Heart right ventricle (tissue), 16 donors: ENCODE data around the gene CACNA2D2. TPM values are rescaled to one million over a fixed set of nuclear protein-coding genes. Genes with fewer than 3 reads are reported as not detected.

ENCODE experiments used
- ATAC-seq, 8 donors: fragments of 200-7000 bp; cut with Tn5 transposase; one replicate each; pipeline ENCODE4 v1.9.1; 2020; ENCODE audit warnings: mild to moderate bottlenecking in 8 of 8, moderate library complexity in 8 of 8, moderate number of reproducible peaks in 1 of 8
- DNase-seq, 2 donors: peaks; one replicate each; pipeline ENCODE4 v3.0.0-alpha.2; 2020
- H3K27ac ChIP-seq, 10 donors: fragments of 200-600 bp; sonication (generic) in 2 of 10; one replicate each; pipeline versions ENCODE4 v1.5.0 to v1.8.0; 2020 to 2022; ENCODE audit warnings: mild to moderate bottlenecking in 3 of 10
- H3K27me3 ChIP-seq, 7 donors: fragments of 200-600 bp; one replicate each; pipeline ENCODE4 v1.8.0; 2021 to 2022; ENCODE audit warnings: mild to moderate bottlenecking in 2 of 7
- H3K36me3 ChIP-seq, 9 donors: fragments of 200-600 bp; sonication (generic) in 1 of 9; one replicate each; pipeline versions ENCODE4 v1.5.0 to v1.8.0; 2020 to 2022; ENCODE audit warnings: mild to moderate bottlenecking in 2 of 9
- H3K4me1 ChIP-seq, 9 donors: fragments of 200-600 bp; sonication (generic) in 1 of 9; one replicate each; pipeline versions ENCODE4 v1.5.0 to v1.8.0; 2020 to 2022; ENCODE audit warnings: mild to moderate bottlenecking in 4 of 9
- H3K4me3 ChIP-seq, 10 donors: fragments of 200-600 bp; sonication (generic) in 2 of 10; one replicate each; pipeline versions ENCODE4 v1.5.0 to v1.8.0; 2020 to 2022; ENCODE audit warnings: mild to moderate bottlenecking in 7 of 10, moderate library complexity in 2 of 10
- H3K9me3 ChIP-seq, 11 donors: fragments of 200-600 bp in 10 of 11; sonication (generic) in 2 of 11; one replicate each; pipeline versions ENCODE4 v1.5.0 to v1.8.0; 2013 to 2022; ENCODE audit warnings: mild to moderate bottlenecking in 2 of 11, control low read depth in 1 of 11, moderate library complexity in 1 of 11
- WGBS, 2 donors: extraction: QIAGEN DNeasy Blood & Tissue Kit; methylation state at CpG; one replicate each; pipeline ENCODE4 v1.1.7; 2013; ENCODE audit warnings: inconsistent platforms in 1 of 2; 5-methylcytosine and 5-hydroxymethylcytosine counted together
- intact Hi-C, 10 donors: fragments of 100-400 bp; cut with DNase I; formaldehyde crosslinking; loops; one replicate each; pipeline versions ENCODE4 v1.11.1 to v1.14.2; 2022
- polyA plus RNA-seq, 2 donors: library from polyadenylated mRNA; stranded (reverse); fragments of 200-250 nt; gene quantifications; one replicate each; pipeline ENCODE4 v1.2.3, GENCODE V29; 2013
- total RNA-seq, 10 donors: library from RNA; stranded (reverse); fragmentation: NEBNext Ultra II Directional in 3 of 10; extraction: Animal tissue kit (Norgen Biotek cat#: 25700) in 3 of 10; gene quantifications; one replicate each; pipeline versions ENCODE4 v1.2.1 to v1.2.4, GENCODE V29; 2021 to 2023
- TF ChIP-seq, protein P1 (sequence below), 9 donors: fragments of 200-600 bp; sonication (generic) in 2 of 9; IDR thresholded peaks; one replicate each; pipeline versions ENCODE4 v1.5.0 to v1.8.0; 2021 to 2022; ENCODE audit warnings: antibody characterized with exemption in 9 of 9, mild to moderate bottlenecking in 5 of 9, moderate library complexity in 1 of 9
- donor health status: Arrhythmogenic right ventricular cardiomyopathy.
- donor health status: ischemic (EF 13 %, LVEDD 7.1; RV severe dilation, severe dysfunction).
- donor health status: healthy with polysubstance abuse.
- donor health status: DM: no; HTN: yes; CAD: no.
- donor health status: DM: no; HTN: no; CAD: no.
- donor health status: ischemic (EF 25% LVEDD 6.9; RV normal size, moderate dysfunction).
- donor health status: ischemic (EF 25% LVEDD 5.7; RV mildly dilated, moderate dysfunction).
- donor health status: healthy.
- donor health status: DM: yes; HTN: yes; CAD: no.
- donor health status: Ischemic cardiomyopathy.
- donor health status: ischemic (EF 35%, LVEDD 5.7; RV mildly dilated, moderate dysfunction).
- donor health status: nonischemic (EF 11% LVEDD 7.7; RV severe dilation, severe dysfunction).
- donor health status: DM: yes; HTN: yes; CAD: no.
- donor health status: PGD.
- donor health status: ischemic (EF 29% LVEDD 5.4; RV normal size, mild dysfunction).
- donor health status: nonischemic (EF 23%, LVEDD 6.1; RV moderate dilation, normal function).

Gene CACNA2D2
- total and polyA plus RNA-seq, 12 donors: 0.42 to 3.9 (median 2.4) TPM

DNA sequence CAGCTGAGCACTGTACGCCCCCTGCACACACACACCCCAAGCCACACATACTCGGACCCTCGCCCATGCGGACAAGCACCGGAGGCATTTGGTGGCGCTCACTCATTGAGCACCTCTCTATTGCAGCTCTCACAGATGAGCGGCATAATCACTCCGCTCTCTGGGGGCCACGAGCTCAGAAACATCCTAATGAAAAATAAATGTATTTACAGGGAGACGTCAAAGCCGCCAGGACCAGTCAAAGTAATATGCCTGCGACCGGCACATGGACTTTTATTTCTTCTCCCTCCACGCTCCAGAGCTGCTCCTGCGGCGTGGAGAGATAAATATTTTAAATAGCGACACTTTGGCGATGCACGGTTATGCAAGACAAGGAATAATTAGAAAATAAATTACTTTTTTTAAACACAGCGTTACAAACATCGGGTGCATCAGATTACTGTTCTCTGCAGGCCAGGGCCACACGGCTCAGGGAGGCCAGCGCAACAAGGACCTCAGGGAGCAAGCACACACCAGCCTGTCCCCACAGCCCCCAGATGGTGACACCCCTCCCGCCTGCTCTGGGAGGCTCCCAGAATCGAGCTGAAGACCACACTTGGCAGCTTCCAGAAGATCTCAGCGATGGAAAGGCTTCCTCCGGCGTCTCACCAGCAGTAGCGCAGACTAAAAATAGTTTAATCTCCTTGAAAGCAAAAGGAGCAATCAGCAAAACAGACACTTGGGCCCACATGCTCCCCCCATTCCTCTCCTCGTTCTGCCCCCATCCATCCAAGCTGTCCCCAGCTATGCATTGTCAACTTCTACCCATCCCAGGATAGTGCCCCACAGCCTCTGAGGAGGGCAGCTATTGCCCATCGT is 48.0 kb downstream of the CACNA2D2 start:
- Histone ChIP-seq H3K27ac (no peak overlapping the region), H3K27me3 (peaks cover 0 to 4% (median 0%) of the 10 kb centered on the region in 7 donors), H3K4me1 (no peaks in the 10 kb centered on the region), H3K4me3 (no peak overlapping the region), H3K36me3 (no peaks in the 10 kb centered on the region), H3K9me3 (no peaks in the 10 kb centered on the region)
- TF ChIP-seq, protein P1, sequence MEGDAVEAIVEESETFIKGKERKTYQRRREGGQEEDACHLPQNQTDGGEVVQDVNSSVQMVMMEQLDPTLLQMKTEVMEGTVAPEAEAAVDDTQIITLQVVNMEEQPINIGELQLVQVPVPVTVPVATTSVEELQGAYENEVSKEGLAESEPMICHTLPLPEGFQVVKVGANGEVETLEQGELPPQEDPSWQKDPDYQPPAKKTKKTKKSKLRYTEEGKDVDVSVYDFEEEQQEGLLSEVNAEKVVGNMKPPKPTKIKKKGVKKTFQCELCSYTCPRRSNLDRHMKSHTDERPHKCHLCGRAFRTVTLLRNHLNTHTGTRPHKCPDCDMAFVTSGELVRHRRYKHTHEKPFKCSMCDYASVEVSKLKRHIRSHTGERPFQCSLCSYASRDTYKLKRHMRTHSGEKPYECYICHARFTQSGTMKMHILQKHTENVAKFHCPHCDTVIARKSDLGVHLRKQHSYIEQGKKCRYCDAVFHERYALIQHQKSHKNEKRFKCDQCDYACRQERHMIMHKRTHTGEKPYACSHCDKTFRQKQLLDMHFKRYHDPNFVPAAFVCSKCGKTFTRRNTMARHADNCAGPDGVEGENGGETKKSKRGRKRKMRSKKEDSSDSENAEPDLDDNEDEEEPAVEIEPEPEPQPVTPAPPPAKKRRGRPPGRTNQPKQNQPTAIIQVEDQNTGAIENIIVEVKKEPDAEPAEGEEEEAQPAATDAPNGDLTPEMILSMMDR (IDR thresholded peaks at IDR 0.05): no peak
- no peak for ATAC-seq
- no peak for DNase-seq
- intact Hi-C loops: no loop called here
- 78 to 80% methylated on average over 31 of the region's 31 CpGs for WGBS, 2 donors

DNA sequence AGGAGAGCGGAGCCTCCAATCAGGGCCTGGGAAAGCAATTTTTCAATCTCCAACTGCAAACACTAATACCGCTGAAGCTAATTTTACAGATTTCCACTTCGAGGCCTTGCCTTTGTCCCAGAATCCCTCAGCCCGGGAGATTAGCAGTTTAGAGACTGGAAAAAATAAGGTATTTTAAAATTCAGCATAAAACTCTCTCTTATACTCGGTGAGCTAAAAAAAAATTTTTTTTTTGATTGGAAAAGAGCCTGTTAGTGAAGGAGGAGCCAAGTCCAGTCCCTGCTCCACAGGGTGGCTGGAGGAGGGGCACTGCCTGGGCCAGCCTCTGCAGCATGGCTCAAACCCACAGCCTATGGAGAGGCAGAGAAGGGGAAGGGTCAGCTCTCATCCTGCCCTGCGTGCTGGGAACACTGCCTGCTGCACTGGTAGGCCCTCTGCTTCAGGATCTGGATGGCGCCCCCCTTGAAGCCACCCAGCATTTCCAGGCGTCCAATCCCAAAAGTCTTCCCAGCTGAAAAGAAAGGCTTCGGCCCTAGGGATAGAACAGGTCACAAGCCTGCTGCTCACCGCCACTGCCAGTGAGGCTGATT is 48.9 kb downstream of the CACNA2D2 start:
- TF ChIP-seq, protein P1 (IDR thresholded peaks at IDR 0.05): no peak
- no peak for ATAC-seq
- Histone ChIP-seq H3K27ac (peak overlapping the region in 1 of 10 donors; percentile 28), H3K4me1 (peaks cover 0 to 5% (median 0%) of the 10 kb centered on the region in 9 donors), H3K27me3 (peaks cover 0 to 2% (median 0%) of the 10 kb centered on the region in 7 donors), H3K36me3 (no peaks in the 10 kb centered on the region), H3K9me3 (no peaks in the 10 kb centered on the region), H3K4me3 (no peak overlapping the region)
- 78 to 84% methylated on average over 10 of the region's 10 CpGs for WGBS, 2 donors
- intact Hi-C loops: no loop called here
- DNase-seq: no peak

DNA sequence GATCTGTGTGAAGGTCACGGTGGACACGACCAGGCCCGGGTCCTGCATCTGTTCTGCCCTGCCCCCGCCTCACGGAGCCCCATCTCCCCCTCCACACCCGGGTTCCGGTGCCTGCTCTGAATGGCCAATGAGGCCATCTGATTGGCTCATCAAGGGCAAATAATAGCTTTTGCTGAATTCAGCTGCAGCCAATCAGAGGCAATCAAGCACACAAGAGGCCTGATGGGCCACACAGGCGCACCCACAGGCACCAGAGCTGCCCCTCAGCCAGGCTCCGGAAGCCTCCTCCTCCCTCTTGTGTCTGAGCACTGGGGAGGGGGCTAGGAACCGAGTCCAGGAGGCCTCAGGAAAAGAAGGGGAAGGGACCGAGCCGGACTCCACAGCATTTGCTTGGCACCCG is 49.5 kb downstream of the CACNA2D2 start:
- DNase-seq (no peak), ATAC-seq (no peak)
- TF ChIP-seq, protein P1 (IDR thresholded peaks at IDR 0.05): no peak
- Histone ChIP-seq H3K9me3 (no peaks in the 10 kb centered on the region), H3K4me1 (peaks cover 0 to 6% (median 0%) of the 10 kb centered on the region in 9 donors), H3K36me3 (no peaks in the 10 kb centered on the region), H3K4me3 (no peak overlapping the region), H3K27ac (peak overlapping the region in 1 of 10 donors; percentile 28), H3K27me3 (no peaks in the 10 kb centered on the region)
- 76 to 87% methylated on average over 13 of the region's 13 CpGs for WGBS, 2 donors
- intact Hi-C loops: no loop called here

DNA sequence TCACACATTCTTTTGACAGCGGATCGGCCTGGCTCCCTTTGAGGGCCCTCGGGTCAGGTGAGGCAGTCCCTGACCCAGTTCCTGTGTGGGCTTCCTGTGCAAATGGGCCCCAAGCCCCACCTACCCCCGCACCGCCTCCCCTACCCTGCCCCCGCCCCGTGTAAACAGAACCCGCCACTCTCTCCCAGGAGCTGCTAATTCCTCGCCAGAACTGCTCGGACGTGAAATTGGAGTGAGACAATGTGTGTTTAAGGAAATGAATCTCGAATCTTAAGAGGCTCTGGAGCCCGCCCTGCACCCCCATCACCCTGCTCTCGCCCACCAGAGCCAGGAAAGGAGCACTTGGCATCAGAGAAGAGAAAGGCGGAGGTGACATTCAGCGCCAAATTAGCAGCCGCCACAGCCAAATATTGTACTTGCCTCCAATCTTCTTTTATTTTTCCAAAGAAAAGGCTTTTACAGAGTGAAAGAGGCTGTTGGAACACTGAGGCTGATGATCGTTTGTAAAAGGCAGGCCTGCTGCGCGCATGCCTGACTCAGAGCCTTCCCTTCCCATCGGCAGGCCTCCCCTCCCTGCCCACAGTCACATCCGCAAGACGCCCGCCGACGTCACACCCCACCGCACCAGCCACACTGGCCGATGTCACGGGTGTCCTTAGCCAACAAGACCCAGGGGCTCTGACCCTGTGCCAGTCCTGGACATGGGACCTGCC is 53.1 kb downstream of the CACNA2D2 start:
- Histone ChIP-seq H3K9me3 (no peaks in the 10 kb centered on the region), H3K27me3 (no peaks in the 10 kb centered on the region), H3K36me3 (no peaks in the 10 kb centered on the region), H3K4me1 (peaks cover 0 to 9% (median 0%) of the 10 kb centered on the region in 9 donors), H3K4me3 (peak overlapping the region in 6 of 10 donors; percentile 28 to 48 (median 38)), H3K27ac (peak overlapping the region in 6 of 10 donors; percentile 37 to 78 (median 64))
- TF ChIP-seq, protein P1 (IDR thresholded peaks at IDR 0.05): no peak
- intact Hi-C loops: no loop called here
- 56 to 73% methylated on average over 29 of the region's 29 CpGs for WGBS, 2 donors
- DNase-seq (peak; percentile 56 to 67), ATAC-seq (peak in 7 of 8 donors; percentile 25 to 89 (median 70))
